ENCODE results near the gene LIMS2.

The LIMS2 gene

GRCh38 chr2:127622561-127623387 lies 52.6 kb downstream of the LIMS2 start:
- DNase-seq (ENCODE audit: low read depth in 2 of 2): no peak

- no peak for DNase-seq (ENCODE audit: low read depth in 2 of 2)
Observed at GRCh38 chr2:127621981-127622431, 53.3 kb downstream of the LIMS2 start.

GRCh38 chr2:127620866-127621265 lies 54.5 kb downstream of the LIMS2 start:
- no peak for DNase-seq (ENCODE audit: low read depth in 2 of 2)

GRCh38 chr2:127619877-127620705 lies 55.2 kb downstream of the LIMS2 start:
- no peak for DNase-seq (ENCODE audit: low read depth in 2 of 2)

DNA sequence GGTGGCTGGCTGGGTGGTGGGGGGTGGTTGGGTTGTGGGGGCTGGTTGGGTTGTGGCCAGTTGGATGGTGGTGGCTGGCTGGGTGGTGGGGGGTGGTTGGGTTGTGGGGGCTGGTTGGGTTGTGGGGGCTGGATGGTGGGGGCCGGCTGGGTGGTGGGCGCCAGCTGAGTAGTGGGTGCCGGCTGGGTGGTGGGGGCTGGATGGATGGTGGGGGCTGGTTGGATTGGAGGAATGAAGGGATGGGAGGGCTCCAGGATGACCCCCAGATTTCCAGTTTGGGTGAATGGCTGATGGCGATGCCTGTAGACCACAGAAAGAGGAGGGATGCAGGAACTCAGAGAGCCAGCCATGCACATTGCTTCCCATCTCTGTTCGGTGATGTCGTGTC lies 56.1 kb downstream of the LIMS2 start:
- DNase-seq (ENCODE audit: low read depth in 2 of 2): no peak

DNA sequence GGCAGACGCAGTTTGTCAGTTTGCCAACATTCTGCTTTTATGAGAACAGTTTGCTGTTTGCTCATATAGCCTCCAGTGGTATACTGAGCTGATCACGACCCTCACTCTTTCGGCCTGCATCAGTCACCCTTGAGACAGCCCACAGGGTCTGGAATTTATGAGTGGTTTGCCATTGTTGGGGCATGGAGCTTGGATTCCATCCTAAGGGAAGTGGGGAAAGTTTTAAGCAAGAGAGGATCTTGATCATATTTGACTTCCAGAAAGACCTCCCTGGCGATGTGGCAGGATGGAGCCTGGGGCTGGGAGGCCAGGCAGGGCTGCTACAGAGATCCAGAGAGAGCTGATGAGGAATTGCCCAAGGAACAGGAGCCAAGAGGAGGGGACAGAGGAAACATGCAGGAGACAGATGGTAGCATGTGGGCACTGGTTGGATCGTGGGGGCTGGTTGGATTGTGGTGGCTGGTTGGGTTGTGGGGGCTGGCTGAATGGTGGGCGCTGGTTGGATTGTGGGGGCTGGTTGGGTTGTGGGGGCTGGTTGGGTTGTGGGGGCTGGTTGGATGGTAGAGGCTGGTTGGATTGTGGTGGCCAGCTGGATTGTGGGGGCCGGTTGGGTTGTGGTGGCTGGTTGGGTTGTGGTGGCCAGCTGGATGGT lies 56.7 kb downstream of the LIMS2 start:
- DNase-seq (ENCODE audit: low read depth in 2 of 2): no peak

GRCh38 chr2:127615511-127616166 lies 59.7 kb downstream of the LIMS2 start:
- DNase-seq (ENCODE audit: low read depth in 2 of 2): no peak

GRCh38 chr2:127614731-127615130 lies 60.6 kb downstream of the LIMS2 start:
- DNase-seq (ENCODE audit: low read depth in 2 of 2): no peak

- no peak for DNase-seq (ENCODE audit: low read depth in 2 of 2)
Observed at GRCh38 chr2:127614246-127614645, 61.1 kb downstream of the LIMS2 start.

DNA sequence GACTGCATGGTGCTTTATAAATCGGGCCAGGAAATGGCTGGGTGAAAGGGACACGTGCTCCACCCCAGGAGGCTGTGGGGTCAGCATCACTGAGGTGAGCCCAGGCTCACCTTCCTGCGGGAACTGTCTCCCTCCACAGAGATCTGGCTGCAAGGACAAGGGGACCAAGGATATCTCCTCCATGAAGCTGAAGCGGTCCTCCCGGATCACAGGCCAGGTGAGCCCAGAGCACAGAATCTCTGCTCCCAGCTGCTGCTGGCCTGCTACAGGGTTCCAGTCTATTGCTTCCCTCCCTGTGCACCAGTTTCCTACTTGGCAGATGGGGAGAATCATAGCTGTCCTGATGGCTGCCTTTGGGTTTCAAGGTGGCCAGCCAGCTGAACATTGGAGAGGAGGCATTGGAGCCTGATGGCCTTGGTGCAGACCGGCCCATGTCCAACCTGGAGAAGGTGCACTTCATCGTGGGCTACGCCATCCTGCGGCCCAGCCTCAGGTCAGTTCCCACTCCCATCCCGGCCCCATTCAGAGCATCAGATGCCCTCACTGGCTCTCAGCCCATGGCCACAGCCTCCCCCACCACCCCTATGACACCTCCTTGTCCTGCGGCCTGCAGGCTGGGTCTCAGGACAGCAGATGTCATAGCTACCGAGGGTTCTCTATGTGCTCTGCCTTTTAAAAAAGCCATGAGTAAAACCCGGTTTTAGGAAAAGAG lies 63.1 kb downstream of the LIMS2 start:
- no peak for DNase-seq (ENCODE audit: low read depth in 2 of 2)

GRCh38 chr2:127611076-127611925 lies 64.0 kb downstream of the LIMS2 start:
- DNase-seq (ENCODE audit: low read depth in 2 of 2): no peak

DNA sequence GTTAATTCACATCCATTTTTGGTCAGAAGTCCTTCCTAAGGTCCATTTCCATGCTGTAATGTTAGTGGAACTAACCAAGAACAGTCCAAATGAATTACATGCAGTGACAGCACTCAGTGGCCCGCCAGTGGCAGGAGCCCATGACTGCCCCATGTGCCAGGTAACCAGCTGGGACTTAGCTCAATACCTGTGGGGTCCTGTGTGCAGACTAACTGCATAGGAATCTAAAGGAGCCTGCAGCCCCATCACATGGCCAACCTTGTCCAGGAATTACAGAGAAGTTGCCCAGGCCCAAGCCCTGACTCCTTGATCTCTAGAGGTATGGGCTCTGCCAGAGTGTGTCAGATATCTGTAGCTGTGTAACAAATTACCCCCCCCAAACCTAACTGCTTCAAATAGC lies 64.8 kb downstream of the LIMS2 start:
- DNase-seq (ENCODE audit: low read depth in 2 of 2): no peak

GRCh38 chr2:127609818-127610217 lies 65.5 kb downstream of the LIMS2 start:
- DNase-seq (ENCODE audit: low read depth in 2 of 2): no peak

DNA sequence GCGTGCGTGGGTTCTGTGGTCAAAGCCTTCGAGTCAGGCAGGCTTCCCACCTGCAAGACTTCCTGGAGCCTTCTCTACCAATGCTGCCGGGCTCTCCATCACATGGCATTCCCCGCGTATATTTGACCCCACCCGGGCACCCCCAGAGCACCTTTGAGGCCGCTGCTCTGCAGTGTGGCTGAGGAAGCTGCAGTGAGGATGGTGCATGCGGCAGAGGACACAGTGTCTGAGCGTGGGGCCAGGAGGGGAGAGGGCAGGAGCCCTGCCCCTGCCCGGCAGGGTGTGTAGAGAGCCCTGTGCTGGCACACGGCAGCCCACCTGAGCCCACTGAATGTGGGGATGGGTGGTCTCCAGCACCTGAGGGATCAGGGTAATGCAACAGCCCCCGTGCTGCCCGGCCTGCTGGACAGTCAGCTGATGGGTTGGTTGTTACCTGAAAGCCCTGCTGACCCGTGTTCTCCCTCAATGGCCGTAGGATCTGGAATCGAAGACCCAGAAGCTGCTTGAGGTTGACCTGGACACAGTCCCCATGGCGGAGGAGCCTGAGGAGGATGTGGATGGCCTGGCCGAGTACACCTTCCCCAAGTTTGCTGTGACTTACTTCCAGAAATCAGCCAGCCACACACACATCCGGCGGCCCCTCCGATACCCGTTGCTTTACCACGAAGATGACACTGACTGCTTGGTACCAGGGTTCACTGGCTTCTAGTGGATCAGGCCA lies 66.1 kb downstream of the LIMS2 start:
- no peak for DNase-seq (ENCODE audit: low read depth in 2 of 2)

DNA sequence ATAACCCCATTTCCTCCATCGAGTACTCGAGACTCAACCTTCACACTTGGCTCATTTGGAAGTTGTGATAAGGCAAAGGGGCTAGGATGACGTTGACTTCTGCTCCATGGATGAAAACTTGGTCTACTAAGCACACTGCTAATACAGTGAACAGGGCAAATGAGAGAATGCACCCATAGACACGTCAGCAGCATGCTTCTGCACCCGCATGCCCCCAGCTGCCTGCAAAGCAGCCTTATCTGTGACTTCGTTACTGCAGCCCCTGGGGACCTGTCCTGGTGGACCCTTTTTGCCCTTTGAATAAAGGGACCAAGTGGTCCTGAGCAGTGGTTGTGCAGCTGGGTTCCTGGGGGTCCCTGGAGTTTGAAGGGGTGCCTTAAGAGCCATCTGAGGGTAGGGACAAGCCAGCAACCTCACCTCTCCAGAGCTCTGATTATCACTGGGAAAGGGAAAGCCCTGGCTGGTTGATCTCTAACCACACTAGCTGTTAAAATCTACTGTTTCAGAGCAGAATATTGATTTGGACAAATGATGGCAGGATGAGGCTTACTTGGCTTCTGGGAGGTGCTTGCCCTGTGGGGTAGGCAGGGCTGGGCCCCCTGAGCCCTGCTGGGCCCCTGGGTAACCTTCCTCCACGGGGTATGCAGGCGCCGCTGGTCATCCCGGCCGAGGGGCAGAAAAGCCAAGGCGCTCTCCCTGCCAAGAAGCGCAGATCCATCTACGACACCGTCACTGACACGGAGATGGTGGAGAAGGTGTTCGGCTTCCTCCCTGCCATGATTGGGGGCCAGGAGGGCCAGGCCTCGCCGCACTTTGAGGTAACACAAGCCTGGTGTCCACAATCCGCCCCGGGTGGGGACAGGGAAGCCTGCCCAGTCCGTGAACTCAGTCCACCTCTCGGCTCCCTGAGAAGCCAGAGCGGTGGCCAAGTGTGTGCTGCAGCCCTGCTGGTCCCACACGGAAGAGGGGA lies 67.0 kb downstream of the LIMS2 start:
- no peak for DNase-seq (ENCODE audit: low read depth in 2 of 2)

GRCh38 chr2:127607399-127607908 lies 67.9 kb downstream of the LIMS2 start:
- DNase-seq (ENCODE audit: low read depth in 2 of 2): no peak

DNA sequence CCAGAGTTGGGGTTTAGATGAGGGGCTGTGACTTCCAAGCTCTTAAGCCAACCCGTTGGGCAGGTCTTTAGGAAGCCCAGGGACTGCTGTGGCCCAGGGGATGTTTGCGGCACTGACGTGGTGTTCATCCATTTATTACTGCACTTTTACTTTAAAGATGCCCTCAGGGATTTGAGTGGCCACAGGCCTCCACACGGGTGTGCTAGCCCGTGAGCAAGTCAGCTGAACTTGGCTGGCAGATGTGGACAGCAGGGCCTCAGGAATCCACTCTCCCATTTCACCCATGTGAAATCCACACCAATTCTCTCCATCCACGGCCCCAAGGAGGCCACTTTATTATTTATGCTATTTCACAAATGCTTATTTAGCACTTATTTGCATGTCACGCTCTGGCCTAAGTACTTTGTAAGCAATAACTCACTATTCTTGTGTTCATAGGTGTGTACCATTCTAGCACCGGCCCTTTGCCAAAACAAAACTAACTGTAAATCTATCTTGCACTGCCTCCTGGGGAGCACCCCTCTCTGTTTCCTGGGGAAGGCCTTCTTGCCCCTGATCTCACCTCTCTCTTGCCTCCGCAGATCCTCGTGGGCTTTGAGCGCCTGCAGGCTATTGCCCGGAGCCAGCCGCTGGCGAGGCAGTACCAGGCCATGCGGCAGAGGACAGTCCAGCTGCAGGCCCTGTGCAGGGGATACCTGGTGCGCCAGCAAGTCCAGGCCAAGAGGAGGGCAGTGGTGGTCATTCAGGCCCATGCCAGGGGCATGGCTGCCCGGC lies 68.5 kb downstream of the LIMS2 start:
- DNase-seq (ENCODE audit: low read depth in 2 of 2): no peak

Data from stimulated activated CD8-positive, alpha-beta memory T cell treated with anti-CD3 and anti-CD28 coated beads, Interleukin-2, amount 100 ng/mL, for 48 hours (primary cell).